Peyer's patch (tissue), 4 donors: ENCODE data around the gene AMY2B. TPM values are rescaled to one million over a fixed set of nuclear protein-coding genes. Genes with fewer than 3 reads are reported as not detected.
"Not testable (repeated sequence)": the region's sequence is repeated elsewhere in the genome, so short reads cannot be mapped to it uniquely, and the experiment has no call there.

Source experiments
- DNase-seq, 3 donors: peaks; one replicate each; pipeline ENCODE4 v3.0.0-alpha.2; 2017 to 2019
- H3K27ac ChIP-seq, 4 donors: fragments of 200-600 bp; sonication (generic); one replicate each; pipeline ENCODE4 v1.5.1; 2016 to 2019
- H3K27me3 ChIP-seq, 2 donors: fragments of 200-600 bp; sonication (generic); one replicate each; pipeline ENCODE4 v1.5.1; 2019
- H3K36me3 ChIP-seq, 3 donors: fragments of 200-600 bp; sonication (generic); one replicate each; pipeline ENCODE4 v1.5.1; 2016 to 2019
- H3K4me1 ChIP-seq, 4 donors: fragments of 200-600 bp; sonication (generic); one replicate each; pipeline ENCODE4 v1.5.1; 2016 to 2019
- H3K4me3 ChIP-seq, 4 donors: fragments of 200-600 bp; sonication (generic); 1 replicate in 3 of 4; 2 replicates in 1 of 4; pipeline ENCODE4 v1.5.1; 2016 to 2019; ENCODE audit warnings: mild to moderate bottlenecking in 1 of 4
- H3K9me3 ChIP-seq, 4 donors: fragments of 200-600 bp; sonication (generic); one replicate each; pipeline ENCODE4 v1.5.1; 2016 to 2019; ENCODE audit warnings: mild to moderate bottlenecking in 1 of 4
- POLR2A ChIP-seq, 2 donors: fragments of 450-650 bp; IDR thresholded peaks; one replicate each; pipeline ENCODE4 v1.5.1; 2017; ENCODE audit warnings: antibody characterized with exemption in 2 of 2, mild to moderate bottlenecking in 2 of 2, moderate library complexity in 2 of 2
- total RNA-seq, 4 donors: library from RNA; depleted of rRNA; stranded (reverse); fragments of >200 nt; gene quantifications; one replicate each; pipeline ENCODE4 v1.1.0, GENCODE V29; 2016
- TF ChIP-seq, protein P1 (sequence below), 6 experiments: fragments of 450-650 bp in 4 of 6; fragments of 200-600 bp in 2 of 6; sonication (generic) in 1 of 6; IDR thresholded peaks; one replicate each; pipeline ENCODE4 v1.5.1; 2017 to 2019; ENCODE audit warnings: antibody characterized with exemption in 6 of 6, mild to moderate bottlenecking in 3 of 6, moderate library complexity in 1 of 6

Gene AMY2B
- total RNA-seq, 4 donors from 2014 or later: 20.3 to 46.4 (median 28.4) TPM

GRCh38 chr1:103583887-103584286 lies 12.5 kb downstream of the AMY2B start:
- Histone ChIP-seq H3K27ac (no peak overlapping the region), H3K4me1 (no peaks in the 10 kb centered on the region), H3K36me3 (no peaks in the 10 kb centered on the region), H3K4me3 (no peak overlapping the region), H3K27me3 (no peaks in the 10 kb centered on the region), H3K9me3 (peaks cover 0 to 8% (median 0%) of the 10 kb centered on the region in 4 donors)
- no peak for DNase-seq
- TF ChIP-seq POLR2A (IDR thresholded peaks at IDR 0.05): no peak
- TF ChIP-seq, protein P1, sequence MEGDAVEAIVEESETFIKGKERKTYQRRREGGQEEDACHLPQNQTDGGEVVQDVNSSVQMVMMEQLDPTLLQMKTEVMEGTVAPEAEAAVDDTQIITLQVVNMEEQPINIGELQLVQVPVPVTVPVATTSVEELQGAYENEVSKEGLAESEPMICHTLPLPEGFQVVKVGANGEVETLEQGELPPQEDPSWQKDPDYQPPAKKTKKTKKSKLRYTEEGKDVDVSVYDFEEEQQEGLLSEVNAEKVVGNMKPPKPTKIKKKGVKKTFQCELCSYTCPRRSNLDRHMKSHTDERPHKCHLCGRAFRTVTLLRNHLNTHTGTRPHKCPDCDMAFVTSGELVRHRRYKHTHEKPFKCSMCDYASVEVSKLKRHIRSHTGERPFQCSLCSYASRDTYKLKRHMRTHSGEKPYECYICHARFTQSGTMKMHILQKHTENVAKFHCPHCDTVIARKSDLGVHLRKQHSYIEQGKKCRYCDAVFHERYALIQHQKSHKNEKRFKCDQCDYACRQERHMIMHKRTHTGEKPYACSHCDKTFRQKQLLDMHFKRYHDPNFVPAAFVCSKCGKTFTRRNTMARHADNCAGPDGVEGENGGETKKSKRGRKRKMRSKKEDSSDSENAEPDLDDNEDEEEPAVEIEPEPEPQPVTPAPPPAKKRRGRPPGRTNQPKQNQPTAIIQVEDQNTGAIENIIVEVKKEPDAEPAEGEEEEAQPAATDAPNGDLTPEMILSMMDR (IDR thresholded peaks at IDR 0.05): no peak

GRCh38 chr1:103584537-103584936 lies 13.1 kb downstream of the AMY2B start:
- Histone ChIP-seq H3K36me3 (no peaks in the 10 kb centered on the region), H3K9me3 (peaks cover 0 to 8% (median 0%) of the 10 kb centered on the region in 4 donors), H3K27me3 (no peaks in the 10 kb centered on the region), H3K4me3 (no peak overlapping the region), H3K27ac (no peak overlapping the region), H3K4me1 (no peaks in the 10 kb centered on the region)
- TF ChIP-seq, protein P1 (IDR thresholded peaks at IDR 0.05): no peak
- no peak for TF ChIP-seq POLR2A (IDR thresholded peaks at IDR 0.05)
- no peak for DNase-seq

DNA sequence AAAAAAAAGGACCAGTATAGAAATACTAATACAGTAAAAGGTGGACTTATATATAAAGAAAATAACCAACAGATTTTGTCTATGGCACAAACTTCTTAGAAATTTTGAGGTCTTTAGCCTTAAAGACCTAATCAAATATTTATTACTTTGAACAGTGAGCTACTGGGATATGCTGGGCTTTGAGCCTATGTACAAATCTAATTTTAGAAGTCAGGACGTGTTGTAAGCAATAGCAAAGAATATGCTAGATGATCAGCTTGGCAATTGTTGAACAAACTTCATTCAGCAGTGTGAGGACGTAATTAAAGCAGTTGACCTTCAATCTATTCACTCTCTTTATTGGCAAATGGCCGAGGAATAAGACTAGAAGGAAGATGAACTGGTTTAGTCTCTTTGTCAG lies 31.4 kb downstream of the AMY2B start:
- DNase-seq, H3K36me3 ChIP-seq, H3K27ac ChIP-seq, H3K4me1 ChIP-seq, H3K27me3 ChIP-seq, H3K9me3 ChIP-seq, H3K4me3 ChIP-seq: not testable (repeated sequence)

DNA sequence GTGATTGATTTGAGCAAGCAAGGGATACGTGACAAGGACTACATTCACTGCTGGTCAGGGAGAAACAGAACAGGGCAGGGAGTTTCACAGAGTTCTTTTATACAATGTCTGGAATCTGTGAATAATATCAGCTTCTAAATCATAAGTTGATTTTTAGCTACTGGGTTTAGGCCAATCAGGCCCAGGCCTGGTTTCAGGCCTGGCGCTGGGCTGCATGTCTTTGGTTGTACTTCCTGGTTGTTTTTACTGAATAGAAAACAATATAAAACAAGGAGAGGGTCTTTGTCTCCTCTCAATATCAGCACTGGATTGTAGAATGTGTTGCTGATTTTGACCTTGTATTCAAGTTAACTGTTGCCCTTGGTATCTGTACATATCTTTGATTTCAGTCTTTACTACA lies 45.0 kb downstream of the AMY2B start:
- DNase-seq: no peak
- no peaks in the 10 kb centered on the region for H3K9me3 ChIP-seq
- no peak for TF ChIP-seq POLR2A (IDR thresholded peaks at IDR 0.05)
- TF ChIP-seq, protein P1 (IDR thresholded peaks at IDR 0.05): no peak
- H3K27ac ChIP-seq: no peak overlapping the region
- H3K36me3 ChIP-seq: no peaks in the 10 kb centered on the region
- no peaks in the 10 kb centered on the region for H3K27me3 ChIP-seq
- H3K4me3 ChIP-seq: no peak overlapping the region
- H3K4me1 ChIP-seq: no peaks in the 10 kb centered on the region

- not testable (repeated sequence) for H3K27me3 ChIP-seq, H3K36me3 ChIP-seq, H3K27ac ChIP-seq, H3K9me3 ChIP-seq, DNase-seq, H3K4me1 ChIP-seq, H3K4me3 ChIP-seq
Measured at GRCh38 chr1:103616994-103617477, 45.6 kb downstream of the AMY2B start, which contains the start of gene AMY2A. TSS of gene AMY2A (plus strand) at chr1:103617427. CDS start at chr1:103617441, 14 bp downstream.

DNA sequence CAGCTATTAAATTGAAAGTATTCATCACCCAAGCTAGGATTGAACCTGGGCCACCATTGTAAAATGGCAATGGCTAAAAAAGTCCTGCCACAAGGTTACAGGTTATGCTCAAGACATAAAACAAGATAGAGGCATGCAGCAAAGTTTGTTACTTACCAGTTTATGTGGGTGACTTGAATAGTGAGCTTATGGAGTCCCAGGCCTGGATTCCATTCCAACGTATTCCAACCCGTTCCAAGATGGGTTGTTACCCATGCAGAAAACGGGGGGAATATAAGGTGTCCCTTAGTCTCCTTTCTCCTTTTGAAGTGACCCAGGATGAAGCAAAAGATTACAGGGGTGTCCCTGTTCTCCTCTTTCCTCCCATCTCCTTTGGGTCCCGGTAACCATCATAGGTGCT lies 56.0 kb downstream of the AMY2B start:
- not testable (repeated sequence) for H3K4me1 ChIP-seq, DNase-seq, H3K27me3 ChIP-seq, H3K9me3 ChIP-seq, H3K4me3 ChIP-seq, H3K36me3 ChIP-seq, H3K27ac ChIP-seq

Other genes starting within 250 kb of the AMY2B start
- 100 to 1,000 TPM in 1 of 4 donors, 10 to 100 TPM in 3; 49.0 to 158 (median 73.4) TPM for gene RNPC3, start 45.9 kb upstream of the AMY2B start, total RNA-seq
- 1 to 10 TPM in 1 of 4 donors, not detected in 3; 1.1 TPM for gene AMY2A, start 45.8 kb downstream of the AMY2B start, total RNA-seq
- not detected for gene AMY1A, start 84.2 kb downstream of the AMY2B start, total RNA-seq
- not detected for gene AMY1B, start 124.6 kb downstream of the AMY2B start, total RNA-seq
- gene AMY1C, start 178.3 kb downstream of the AMY2B start, total RNA-seq: not detected